NCI-H345 (cell line): ENCODE data around the gene RUNDC3A.
"Not testable (repeated sequence)": the region's sequence is repeated elsewhere in the genome, so short reads cannot be mapped to it uniquely, and the experiment has no call there.

Source experiments
- DNase-seq: peaks from one replicate; lab custom pipeline; 2025; lab: John Stamatoyannopoulos, UW

Gene RUNDC3A

GRCh38 chr17:44318077-44318892 lies 9.9 kb downstream of the RUNDC3A start:
- DNase-seq, result no peak

DNA sequence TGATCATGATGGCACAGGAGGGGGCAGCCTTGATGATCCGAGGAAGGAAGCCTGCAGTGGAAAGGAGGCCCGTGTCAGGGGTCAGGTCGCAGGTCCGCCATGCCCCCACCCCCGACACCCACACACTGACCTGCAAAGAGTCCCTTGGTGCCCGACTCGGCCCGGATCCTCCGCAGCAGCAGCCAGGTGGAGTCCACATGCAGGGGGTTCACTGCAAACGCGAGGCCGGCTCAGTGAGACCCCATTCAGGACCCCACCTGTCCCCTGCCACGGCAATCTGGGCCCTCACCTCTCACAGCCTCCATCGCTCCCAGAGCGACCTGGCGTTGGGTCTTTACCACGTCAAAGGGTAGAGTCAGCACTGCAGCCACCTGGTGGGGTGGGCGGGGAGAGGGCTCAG lies 11.7 kb downstream of the RUNDC3A start:
- DNase-seq, result no peak

- no peak for DNase-seq
These were observed 13.1 kb downstream of the RUNDC3A start for GRCh38 chr17:44321246-44322120.

GRCh38 chr17:44322236-44322895 lies 14.0 kb downstream of the RUNDC3A start:
- no peak for DNase-seq

DNA sequence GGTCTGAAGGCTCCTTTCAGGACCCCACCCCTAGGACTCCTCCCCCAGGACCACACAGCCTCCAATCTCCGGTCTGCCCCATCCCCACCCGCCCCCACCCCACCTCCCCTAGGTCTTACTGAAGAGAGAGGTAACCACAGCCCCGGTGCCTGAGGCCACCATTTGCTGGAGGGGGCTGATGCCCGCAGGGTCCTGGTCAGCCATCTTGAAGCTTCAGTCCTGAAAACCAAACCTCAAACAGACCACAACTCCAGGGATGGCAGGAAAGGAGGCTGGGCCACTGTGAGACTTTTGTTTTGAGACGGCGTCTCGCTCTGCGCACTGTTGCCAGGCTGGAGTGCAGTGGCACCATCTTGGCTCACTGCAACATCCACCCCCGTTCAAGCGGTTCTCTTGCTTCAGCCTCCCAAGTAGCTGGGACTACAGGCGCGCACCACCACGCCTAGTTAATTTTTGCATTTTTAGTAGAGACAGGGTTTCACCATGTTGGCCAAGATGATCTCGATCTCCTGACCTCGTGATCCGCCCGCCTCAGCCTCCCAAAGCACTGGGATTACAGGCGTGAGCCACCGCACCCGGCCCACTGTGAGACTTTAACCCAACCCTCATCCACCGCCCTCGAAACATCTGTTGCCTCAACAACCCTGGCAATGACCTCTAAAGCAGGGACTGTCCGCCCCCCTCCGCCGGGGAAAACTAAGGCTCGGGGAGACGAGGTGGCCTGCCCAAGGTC lies 15.1 kb downstream of the RUNDC3A start:
- DNase-seq, result no peak

GRCh38 chr17:44324092-44324570 lies 15.7 kb downstream of the RUNDC3A start:
- DNase-seq, result no peak

DNA sequence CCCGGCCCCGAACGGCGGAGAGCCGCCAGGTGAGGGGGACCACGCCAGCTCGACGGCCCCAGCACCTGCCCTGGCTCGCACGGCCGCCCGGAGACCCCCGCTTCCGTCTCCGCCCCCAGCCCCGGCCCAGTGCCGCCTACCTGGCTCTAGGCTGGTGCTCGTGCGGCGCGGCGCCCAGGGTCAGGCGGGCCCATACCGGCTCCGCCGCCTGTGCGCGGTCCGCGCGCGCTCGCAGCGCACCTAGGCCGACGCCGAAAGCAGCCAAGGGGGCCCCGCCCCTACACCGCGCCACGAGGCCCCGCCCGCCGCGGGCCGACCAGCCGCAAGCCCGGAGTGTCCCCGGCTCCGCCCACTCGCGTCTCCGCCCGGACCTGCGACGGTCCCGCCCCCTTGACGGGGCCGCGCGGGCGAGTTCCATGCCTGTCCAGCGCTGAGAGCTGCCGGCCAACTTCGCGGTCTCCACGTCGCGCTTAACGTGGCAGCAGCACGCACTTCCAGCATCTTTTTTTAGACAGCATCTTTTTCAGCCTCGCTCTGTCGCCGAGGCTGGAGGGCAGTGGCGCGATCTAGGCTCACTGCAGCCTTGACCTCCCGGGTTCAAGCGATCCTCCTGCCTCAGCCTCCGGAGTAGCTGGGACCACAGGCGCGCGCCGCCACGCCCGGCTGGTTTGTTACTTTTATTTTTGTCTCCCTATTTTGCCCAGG lies 16.3 kb downstream of the RUNDC3A start, which contains the start of gene SLC25A39:
TSS of gene SLC25A39 (minus strand) at position 253 of the 705 bp plus-strand sequence. CDS start 1,261 bp downstream, outside the sequence.
- DNase-seq, result peak; percentile 95

- peak; percentile 96 for DNase-seq
These were observed 18.6 kb downstream of the RUNDC3A start for GRCh38 chr17:44326861-44327444.

- no peak for DNase-seq
These were observed 19.5 kb downstream of the RUNDC3A start for GRCh38 chr17:44327715-44328449.

DNA sequence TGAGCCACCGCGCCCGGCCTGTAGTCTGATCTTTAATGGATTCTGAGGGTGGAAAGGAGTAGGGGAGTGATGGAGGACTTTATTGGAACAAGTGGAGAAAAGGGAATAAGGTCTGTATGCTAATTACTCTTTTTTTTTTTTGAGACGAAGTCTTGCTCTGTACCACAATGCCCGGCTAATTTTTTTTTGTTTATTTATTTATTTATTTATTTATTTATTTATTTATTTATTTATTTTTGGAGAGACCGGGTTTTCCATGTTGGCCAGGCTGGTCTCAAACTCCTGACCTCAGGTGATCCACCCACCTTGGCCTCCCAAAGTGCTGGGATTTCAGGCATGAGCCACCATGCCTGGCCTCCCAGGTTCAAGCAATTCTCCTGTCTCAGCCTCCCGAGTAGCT lies 21.1 kb downstream of the RUNDC3A start:
- not testable (repeated sequence) for DNase-seq

- DNase-seq, result not testable (repeated sequence)
These were observed 21.9 kb downstream of the RUNDC3A start for GRCh38 chr17:44330263-44330662.

GRCh38 chr17:44331249-44331760 lies 22.9 kb downstream of the RUNDC3A start:
- peak; percentile 79 for DNase-seq

- DNase-seq, result no peak
These were observed 25.0 kb downstream of the RUNDC3A start for GRCh38 chr17:44333371-44333770.

- no peak for DNase-seq
These were observed 25.9 kb downstream of the RUNDC3A start for GRCh38 chr17:44334315-44334714.

GRCh38 chr17:44334727-44335126 lies 26.3 kb downstream of the RUNDC3A start:
- DNase-seq, result no peak

GRCh38 chr17:44335564-44335963 lies 27.2 kb downstream of the RUNDC3A start:
- DNase-seq, result no peak

DNA sequence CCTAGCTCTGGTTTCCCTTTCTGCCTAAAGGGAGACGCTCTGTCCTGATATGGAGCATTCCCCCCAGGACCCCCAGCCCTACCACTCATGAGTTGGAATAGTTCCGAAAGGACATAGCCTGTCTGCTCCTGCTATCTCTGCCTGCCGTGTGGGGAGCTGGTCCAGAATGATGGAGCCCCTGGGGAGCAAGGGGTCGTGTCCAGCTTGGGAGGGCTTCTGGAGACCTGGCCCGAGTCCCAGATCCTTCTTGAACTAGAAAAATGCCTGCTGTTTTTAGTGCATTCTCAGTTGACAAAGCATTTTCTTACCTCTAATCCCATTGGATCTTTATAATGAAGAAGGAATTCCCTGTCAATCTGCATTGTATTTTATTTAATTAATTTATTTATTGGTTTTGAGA lies 27.6 kb downstream of the RUNDC3A start:
- DNase-seq, result no peak

DNA sequence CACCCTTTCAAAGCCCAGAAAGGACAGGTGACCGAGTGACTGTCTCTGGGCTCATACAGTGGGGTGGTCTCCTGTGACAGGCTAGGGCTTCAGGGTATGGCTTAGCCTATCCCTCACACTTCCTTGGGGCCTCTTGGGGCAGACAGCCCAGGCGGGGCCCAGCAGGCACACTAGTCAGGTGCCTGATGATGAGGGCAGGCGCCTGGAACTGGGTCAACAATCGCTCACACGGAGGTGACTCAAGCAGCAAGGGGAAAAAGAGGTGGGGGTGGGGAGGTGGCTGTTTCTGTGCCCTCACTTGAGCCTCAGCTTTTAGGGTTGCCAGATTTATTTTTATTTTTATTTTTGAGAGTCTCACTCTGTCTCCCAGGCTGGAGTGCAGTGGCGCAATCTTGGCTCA lies 30.3 kb downstream of the RUNDC3A start:
- DNase-seq, result no peak

- DNase-seq, result not testable (repeated sequence)
These were observed 32.2 kb downstream of the RUNDC3A start for GRCh38 chr17:44340553-44340952.
